H9 (cell line): Measurements from ENCODE around the gene FBLN2. TPM values are rescaled to one million over a fixed set of nuclear protein-coding genes. Genes with fewer than 3 reads are reported as not detected.
A peak's percentile ranks its signal among the peaks of the same experiment; 100 is the strongest.

ENCODE experiments used
- DNase-seq: peaks from one replicate; pipeline ENCODE4 v3.0.0-alpha.2; 2017
- H2AFZ ChIP-seq: one replicate; pipeline ENCODE4 v1.6.1; 2013; ENCODE audit warnings: mild to moderate bottlenecking, low read length, control low read depth, moderate library complexity
- H2AK5ac ChIP-seq: 2 replicates; pipeline ENCODE4 v1.6.1; 2013; ENCODE audit warnings: low read length, control low read depth, mixed read lengths; ENCODE audit not compliant: insufficient read length
- H2BK120ac ChIP-seq: one replicate; pipeline ENCODE4 v1.6.1; 2013; ENCODE audit warnings: low read depth, mild to moderate bottlenecking, low read length, control low read depth, inconsistent platforms; ENCODE audit not compliant: poor library complexity, severe bottlenecking
- H2BK12ac ChIP-seq: 2 replicates; pipeline ENCODE4 v1.6.1; 2013; ENCODE audit warnings: low read length, control low read depth, mixed read lengths, low read depth; ENCODE audit not compliant: insufficient read length
- H2BK15ac ChIP-seq: 2 replicates; pipeline ENCODE4 v1.6.1; 2013; ENCODE audit warnings: low read depth, low read length, control low read depth
- H2BK20ac ChIP-seq: one replicate; pipeline ENCODE4 v1.6.1; 2013; ENCODE audit warnings: low read depth, mild to moderate bottlenecking, low read length, control low read depth, inconsistent platforms; ENCODE audit not compliant: poor library complexity, severe bottlenecking
- H2BK5ac ChIP-seq: 2 replicates; pipeline ENCODE4 v1.6.1; 2013; ENCODE audit warnings: low read length, control low read depth, mixed read lengths; ENCODE audit not compliant: insufficient read length
- H3K14ac ChIP-seq: 2 replicates; pipeline ENCODE4 v1.6.1; 2013; ENCODE audit warnings: low read length, control low read depth; ENCODE audit not compliant: insufficient read depth
- H3K18ac ChIP-seq: 2 replicates; pipeline ENCODE4 v1.6.1; 2013; ENCODE audit warnings: low read depth, mild to moderate bottlenecking, mixed read lengths, low read length, control low read depth; ENCODE audit not compliant: insufficient read length
- H3K23ac ChIP-seq: 2 replicates; pipeline ENCODE4 v1.6.1; 2013; ENCODE audit warnings: low read length, control low read depth, mixed read lengths, low read depth; ENCODE audit not compliant: insufficient read length
- H3K23me2 ChIP-seq: 2 replicates; pipeline ENCODE4 v1.6.1; 2013; ENCODE audit warnings: low read depth, mild to moderate bottlenecking, mixed read lengths, low read length, control low read depth; ENCODE audit not compliant: insufficient read length, poor library complexity, severe bottlenecking
- H3K27ac ChIP-seq: 2 replicates; pipeline ENCODE4 v1.5.1; 2013; ENCODE audit warnings: low read length, control low read depth, mixed read lengths, low read depth; ENCODE audit not compliant: insufficient read length
- H3K27me3 ChIP-seq: 2 replicates; pipeline ENCODE4 v1.6.1; 2013; ENCODE audit warnings: low read length, control low read depth, inconsistent platforms; ENCODE audit not compliant: insufficient read depth
- H3K4ac ChIP-seq: 2 replicates; pipeline ENCODE4 v1.6.1; 2013; ENCODE audit warnings: low read depth, mild to moderate bottlenecking, control low read depth, inconsistent platforms, low read length, moderate library complexity
- H3K4me1 ChIP-seq: 2 replicates; pipeline ENCODE4 v1.6.1; 2013; ENCODE audit warnings: low read length, control low read depth, inconsistent platforms; ENCODE audit not compliant: insufficient read depth
- H3K4me2 ChIP-seq: 2 replicates; pipeline ENCODE4 v1.6.1; 2013; ENCODE audit warnings: low read length, control low read depth, mixed read lengths; ENCODE audit not compliant: insufficient read length, insufficient read depth
- H3K56ac ChIP-seq: 2 replicates; pipeline ENCODE4 v1.6.1; 2013; ENCODE audit warnings: low read depth, mild to moderate bottlenecking, mixed read lengths, low read length, control low read depth; ENCODE audit not compliant: insufficient read length
- H3K79me1 ChIP-seq: 2 replicates; pipeline ENCODE4 v1.6.1; 2013; ENCODE audit warnings: low read depth, mild to moderate bottlenecking, moderate library complexity, low read length, control low read depth, inconsistent platforms; ENCODE audit not compliant: insufficient read depth, poor library complexity, severe bottlenecking
- H3K79me2 ChIP-seq: 2 replicates; pipeline ENCODE4 v1.6.1; 2013; ENCODE audit warnings: low read length, control low read depth, inconsistent platforms; ENCODE audit not compliant: insufficient read depth
- H3K9ac ChIP-seq: 2 replicates; pipeline ENCODE4 v1.6.1; 2013; ENCODE audit warnings: low read length, control low read depth, mixed read lengths; ENCODE audit not compliant: insufficient read length; ENCODE audit errors: extremely low read depth
- H3K9me3 ChIP-seq: one replicate; pipeline ENCODE4 v1.6.1; 2013; ENCODE audit warnings: low read depth, low read length, inconsistent platforms; ENCODE audit not compliant: control insufficient read depth
- H3T11ph ChIP-seq: one replicate; pipeline ENCODE4 v1.6.1; 2013; ENCODE audit warnings: mild to moderate bottlenecking, low read length, control low read depth, inconsistent platforms
- H4K20me1 ChIP-seq: one replicate; pipeline ENCODE4 v1.6.1; 2013; ENCODE audit not compliant: control insufficient read depth, insufficient read length, insufficient read depth
- H4K5ac ChIP-seq: 2 replicates; pipeline ENCODE4 v1.6.1; 2013; ENCODE audit warnings: low read depth, mild to moderate bottlenecking, mixed read lengths, low read length, control low read depth; ENCODE audit not compliant: insufficient read length
- H4K8ac ChIP-seq: replicated peaks from 2 replicates; pipeline ENCODE4 v1.6.1; 2013; ENCODE audit warnings: low read length, control low read depth, mixed read lengths, low read depth; ENCODE audit not compliant: insufficient read length
- H4K91ac ChIP-seq: 2 replicates; pipeline ENCODE4 v1.6.1; 2013; ENCODE audit warnings: low read depth, mild to moderate bottlenecking, moderate library complexity, mixed read lengths, low read length, control low read depth; ENCODE audit not compliant: insufficient read length
- H3K27ac Mint-ChIP-seq, 3 experiments: 2 replicates in 2 of 3; 3 replicates in 1 of 3; pipeline ENCODE4 v1.8.0; 2020 to 2021; ENCODE audit warnings: mixed read lengths in 3 of 3, mild to moderate bottlenecking in 1 of 3, moderate library complexity in 1 of 3
- H3K27me3 Mint-ChIP-seq: 2 replicates; pipeline ENCODE4 v1.8.0; 2021; ENCODE audit warnings: low read depth, mild to moderate bottlenecking, moderate library complexity, mixed read lengths
- H3K36me3 Mint-ChIP-seq, 3 experiments: 2 replicates in 2 of 3; 3 replicates in 1 of 3; pipeline ENCODE4 v1.8.0; 2020 to 2021; ENCODE audit warnings: low read depth in 3 of 3, mixed read lengths in 3 of 3; ENCODE audit not compliant: insufficient read depth in 1 of 3
- H3K4me1 Mint-ChIP-seq, 2 experiments: 2 replicates each; pipeline ENCODE4 v1.8.0; 2020; ENCODE audit warnings: mixed read lengths in 2 of 2
- H3K4me3 Mint-ChIP-seq, 2 experiments: 2 replicates in 1 of 2; 3 replicates in 1 of 2; pipeline ENCODE4 v1.8.0; 2020 to 2021; ENCODE audit warnings: mild to moderate bottlenecking in 2 of 2, mixed read lengths in 2 of 2, moderate library complexity in 1 of 2
- H3K9me3 Mint-ChIP-seq, 2 experiments: 2 replicates in 1 of 2; 3 replicates in 1 of 2; pipeline ENCODE4 v1.8.0; 2020; ENCODE audit warnings: mild to moderate bottlenecking in 2 of 2, mixed read lengths in 2 of 2, moderate library complexity in 1 of 2
- CTCF ChIP-seq: fragments of 200-600 bp; sonication (generic); conservative IDR thresholded peaks from 3 replicates; pipeline ENCODE4 v1.8.0; 2021; ENCODE audit warnings: antibody characterized with exemption, mild to moderate bottlenecking
- WGBS: extraction: QIAGEN DNeasy Blood & Tissue Kit; methylation state at CpG from one replicate; pipeline ENCODE4 v1.1.7; 2013; ENCODE audit warnings: missing lambda C conversion rate, low lambda C conversion rate, mixed read lengths; ENCODE audit not compliant: insufficient read length; ENCODE audit errors: extremely low coverage; 5-methylcytosine and 5-hydroxymethylcytosine counted together
- total RNA-seq: library from RNA; stranded (reverse); gene quantifications from 2 replicates; pipeline ENCODE4 v1.2.1, GENCODE V29; 2021

FBLN2 gene
- total RNA-seq, 1 experiment from 2014 or later: 11.8 TPM

- H3K4me1 ChIP-seq: no peaks in the 10 kb centered on the region
- H3K9ac ChIP-seq: no peak overlapping the region
- H2AK5ac ChIP-seq: no peak overlapping the region
- H4K91ac ChIP-seq: no peak overlapping the region
- peak overlapping the region in 1 of 2 experiments; percentile 27; a peak in 1 of 5 replicates for H3K4me3 Mint-ChIP-seq
- H3K23me2 ChIP-seq: no peaks in the 10 kb centered on the region
- H2BK12ac ChIP-seq: no peak overlapping the region
- TF ChIP-seq CTCF: no peak
- no peaks in the 10 kb centered on the region for H3K9me3 ChIP-seq
- no peaks in the 10 kb centered on the region for H4K20me1 ChIP-seq
- no peak overlapping the region for H3K4ac ChIP-seq
- no peak overlapping the region for H4K5ac ChIP-seq
- H2BK5ac ChIP-seq: no peak overlapping the region
- H3K23ac ChIP-seq: no peak overlapping the region
- H3K18ac ChIP-seq: no peak overlapping the region
- no peaks in the 10 kb centered on the region for H3K36me3 Mint-ChIP-seq
- H3K79me2 ChIP-seq: no peaks in the 10 kb centered on the region
- H3K27me3 ChIP-seq: no peaks in the 10 kb centered on the region
- no peaks in the 10 kb centered on the region for H3K9me3 Mint-ChIP-seq
- no peak overlapping the region for H3K4me2 ChIP-seq
- H4K8ac ChIP-seq: no peak overlapping the region
- peaks cover 11% of the 10 kb centered on the region for H3K27me3 Mint-ChIP-seq
- no peak overlapping the region for H2AFZ ChIP-seq
- H3K4me1 Mint-ChIP-seq: peaks cover 14 to 18% of the 10 kb centered on the region in 2 experiments
- no CpG with 5 or more reads among the region's 5 CpGs for WGBS
- no peak overlapping the region for H3K56ac ChIP-seq
- no peak overlapping the region for H2BK15ac ChIP-seq
- no peak for DNase-seq
- H2BK120ac ChIP-seq: no peak overlapping the region
- H3K79me1 ChIP-seq: no peaks in the 10 kb centered on the region
- peak overlapping the region; percentile 25; the same call in 1 of the 2 replicates for H3K14ac ChIP-seq
- no peak overlapping the region for H3T11ph ChIP-seq
- no peak overlapping the region for H3K27ac ChIP-seq
- no peak overlapping the region for H2BK20ac ChIP-seq
- H3K27ac Mint-ChIP-seq: no peak overlapping the region
These were observed 8.5 kb downstream of the FBLN2 start for GRCh38 chr3:13557417-13557816.
